LNCaP clone FGC (cell line): ENCODE data around the gene AURKA.
A peak's percentile ranks its signal among the peaks of the same experiment; 100 is the strongest.

ENCODE experiments used
- DNase-seq: peaks from one replicate; pipeline ENCODE4 v3.0.0-alpha.2; 2011; ENCODE audit warnings: low read depth
- H3K4me3 ChIP-seq: 2 replicates; pipeline ENCODE4 v1.5.1; 2011; ENCODE audit warnings: mild to moderate bottlenecking, low read depth, low read length, control low read depth
- TF ChIP-seq, protein P1 (sequence below): IDR thresholded peaks from 2 replicates; pipeline ENCODE4 v1.5.1; 2012; ENCODE audit warnings: mild to moderate bottlenecking; ENCODE audit not compliant: control insufficient read depth, insufficient read depth; ENCODE audit errors: extremely low read depth

The AURKA gene

DNA sequence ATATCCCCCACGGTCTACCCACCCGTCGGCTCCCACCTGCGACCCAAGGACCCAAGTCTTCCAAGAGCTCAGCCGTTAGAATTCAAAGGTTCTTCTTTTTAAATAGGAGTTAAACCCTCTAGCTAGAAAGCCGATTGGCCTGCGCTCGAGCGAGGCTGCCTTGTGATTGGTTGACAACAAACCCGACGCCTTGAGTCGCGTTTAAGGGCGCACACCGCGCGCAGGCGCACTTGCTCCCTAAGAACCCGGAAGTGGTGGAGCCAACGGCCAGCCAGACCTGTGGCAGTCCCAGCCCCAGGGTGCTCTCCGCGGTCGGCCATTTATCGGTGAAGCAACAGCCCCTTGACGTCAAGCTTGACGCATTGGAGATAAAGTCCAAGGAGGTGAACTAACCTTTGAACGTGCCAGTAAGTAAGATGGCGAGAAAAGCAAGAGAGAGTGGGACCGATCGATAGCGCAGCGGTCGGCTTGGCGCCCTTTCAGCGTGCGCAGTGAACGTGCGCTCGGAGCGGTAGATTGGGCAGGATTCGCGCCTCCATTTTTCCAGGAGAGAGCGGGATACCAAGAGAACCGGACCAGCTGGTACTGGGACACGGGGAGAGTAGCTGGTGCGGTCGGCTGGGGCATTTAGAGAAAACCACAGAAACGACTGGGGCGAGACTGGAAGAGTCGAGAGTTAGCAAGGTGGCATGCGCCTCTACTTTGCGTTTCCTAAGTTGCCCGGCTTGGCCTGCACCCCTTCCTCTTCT, at the start of gene AURKA, which contains the start of gene CSTF1:
AURKA (minus strand) TSS at position 84 of the 749 bp plus-strand sequence. CDS start 4,018 bp downstream, outside the sequence.
CSTF1 (plus strand) TSS at position 514 of the 749 bp plus-strand sequence. CDS start 2,908 bp downstream, outside the sequence.
- H3K4me3 ChIP-seq, result peak within 1 kb of the TSS; percentile 90
- TF ChIP-seq, protein P1, sequence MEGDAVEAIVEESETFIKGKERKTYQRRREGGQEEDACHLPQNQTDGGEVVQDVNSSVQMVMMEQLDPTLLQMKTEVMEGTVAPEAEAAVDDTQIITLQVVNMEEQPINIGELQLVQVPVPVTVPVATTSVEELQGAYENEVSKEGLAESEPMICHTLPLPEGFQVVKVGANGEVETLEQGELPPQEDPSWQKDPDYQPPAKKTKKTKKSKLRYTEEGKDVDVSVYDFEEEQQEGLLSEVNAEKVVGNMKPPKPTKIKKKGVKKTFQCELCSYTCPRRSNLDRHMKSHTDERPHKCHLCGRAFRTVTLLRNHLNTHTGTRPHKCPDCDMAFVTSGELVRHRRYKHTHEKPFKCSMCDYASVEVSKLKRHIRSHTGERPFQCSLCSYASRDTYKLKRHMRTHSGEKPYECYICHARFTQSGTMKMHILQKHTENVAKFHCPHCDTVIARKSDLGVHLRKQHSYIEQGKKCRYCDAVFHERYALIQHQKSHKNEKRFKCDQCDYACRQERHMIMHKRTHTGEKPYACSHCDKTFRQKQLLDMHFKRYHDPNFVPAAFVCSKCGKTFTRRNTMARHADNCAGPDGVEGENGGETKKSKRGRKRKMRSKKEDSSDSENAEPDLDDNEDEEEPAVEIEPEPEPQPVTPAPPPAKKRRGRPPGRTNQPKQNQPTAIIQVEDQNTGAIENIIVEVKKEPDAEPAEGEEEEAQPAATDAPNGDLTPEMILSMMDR, result no peak
- DNase-seq, result peak; percentile 99

DNA sequence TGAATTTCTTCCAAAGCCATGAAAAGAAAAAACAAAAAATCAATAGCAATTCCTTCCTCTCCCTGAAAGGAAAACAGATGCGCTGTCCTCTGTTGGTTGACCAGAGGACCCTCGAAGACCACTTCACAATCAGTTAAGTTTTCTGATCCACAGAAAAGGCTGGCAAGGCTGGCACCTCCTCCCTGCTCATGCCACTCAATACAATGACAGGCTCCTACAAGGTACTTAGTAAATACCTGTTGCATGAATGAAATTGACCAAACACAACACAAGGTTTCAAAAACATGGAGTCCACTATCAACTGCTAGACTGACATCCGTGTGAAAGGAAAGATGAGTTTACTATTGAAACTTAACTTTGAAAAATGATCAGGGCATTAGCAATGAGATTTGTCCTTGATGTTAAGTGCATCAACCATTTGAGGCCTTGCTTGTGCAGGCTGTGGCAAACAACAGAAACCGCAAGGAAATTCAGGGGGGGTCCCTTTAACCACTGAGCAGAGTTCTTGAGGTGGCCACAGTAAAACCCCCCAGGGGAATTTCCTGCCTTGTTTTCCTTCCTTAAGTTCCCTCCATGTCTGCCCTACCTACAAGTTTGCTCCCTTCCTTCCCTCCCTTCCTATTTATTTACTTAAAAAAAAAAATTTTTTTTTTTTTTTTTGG, 48.5 kb upstream of the AURKA start:
- no peak for DNase-seq
- TF ChIP-seq, protein P1, result no peak
- H3K4me3 ChIP-seq, result no peak overlapping the region

DNA sequence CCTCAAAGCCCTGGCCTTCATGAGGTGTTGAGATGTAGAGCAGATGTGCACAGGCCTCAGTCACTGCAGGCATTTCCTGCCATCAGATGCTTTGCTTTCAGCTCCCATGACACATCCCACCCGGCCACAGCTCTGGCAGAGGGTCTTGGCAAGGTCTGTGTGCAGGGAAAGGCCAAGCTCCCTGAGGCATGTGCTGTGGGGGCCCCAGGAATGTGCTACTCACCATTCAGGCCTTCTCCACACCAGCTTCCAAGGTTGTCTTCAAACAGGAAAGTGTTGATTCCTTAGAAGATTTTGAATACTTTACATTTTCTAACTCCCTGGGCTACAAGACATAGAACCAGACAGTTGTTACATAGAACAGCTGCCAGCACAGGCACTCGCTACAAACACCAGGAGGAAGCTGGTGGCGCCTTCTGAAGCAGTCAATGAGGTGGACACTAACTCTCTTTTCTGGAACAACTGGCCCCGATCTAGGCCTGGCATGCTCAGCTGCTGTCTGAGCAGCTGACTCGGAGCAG, 47.8 kb upstream of the AURKA start:
- no peak for DNase-seq
- no peak overlapping the region for H3K4me3 ChIP-seq
- TF ChIP-seq, protein P1, result no peak

DNA sequence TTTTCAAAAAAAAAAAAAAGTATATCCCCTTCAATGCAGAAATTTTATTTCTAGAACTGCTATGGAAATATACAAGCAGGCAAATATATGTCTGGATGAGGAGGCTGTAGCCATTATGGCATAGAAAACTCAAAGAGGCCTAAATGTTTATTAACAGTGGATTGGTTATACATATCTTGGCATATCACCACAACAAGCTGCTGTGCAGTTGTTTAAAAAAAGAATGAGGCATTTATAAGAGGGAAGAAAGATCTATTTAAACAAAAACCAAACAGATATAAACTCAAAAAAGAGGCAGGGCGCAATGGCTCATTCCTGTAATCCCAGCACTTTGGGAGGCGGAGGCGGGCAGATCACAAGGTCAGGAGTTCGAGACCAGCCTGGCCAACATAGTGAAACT, 46.3 kb upstream of the AURKA start:
- TF ChIP-seq, protein P1, result no peak
- no peak for DNase-seq

DNA sequence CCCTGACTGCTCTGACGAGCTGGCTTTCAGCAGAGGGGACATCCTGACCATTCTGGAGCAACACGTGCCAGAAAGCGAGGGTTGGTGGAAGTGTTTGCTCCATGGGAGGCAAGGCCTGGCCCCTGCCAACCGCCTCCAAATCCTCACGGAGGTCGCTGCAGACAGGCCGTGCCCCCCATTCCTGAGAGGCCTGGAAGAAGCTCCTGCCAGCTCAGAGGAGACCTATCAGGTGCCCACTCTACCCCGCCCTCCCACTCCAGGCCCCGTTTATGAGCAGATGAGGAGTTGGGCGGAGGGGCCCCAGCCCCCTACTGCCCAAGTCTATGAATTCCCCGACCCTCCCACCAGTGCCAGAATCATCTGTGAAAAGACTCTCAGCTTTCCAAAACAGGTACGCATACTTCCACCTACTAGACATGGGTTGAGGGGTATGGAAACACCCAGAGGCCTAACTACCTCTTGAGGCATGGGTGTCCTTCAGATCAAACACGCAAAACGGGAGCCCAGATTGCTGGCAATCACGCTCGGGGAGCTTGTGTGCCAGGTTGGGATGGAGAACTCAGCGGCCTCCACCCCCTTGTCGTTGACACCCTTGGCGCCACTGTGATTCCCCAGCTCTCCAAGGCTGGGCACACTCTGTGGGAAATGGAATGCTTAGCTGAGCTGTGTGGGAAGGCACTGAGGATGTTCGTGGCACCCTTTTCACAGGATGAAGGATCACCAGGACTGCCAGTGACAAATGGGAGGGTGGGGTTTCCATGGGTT, 45.4 kb upstream of the AURKA start:
- no peak overlapping the region for H3K4me3 ChIP-seq
- TF ChIP-seq, protein P1, result no peak
- DNase-seq, result no peak

More for the DNA sequence above, 46.3 kb upstream of the AURKA start:
- no peak overlapping the region for H3K4me3 ChIP-seq

DNA sequence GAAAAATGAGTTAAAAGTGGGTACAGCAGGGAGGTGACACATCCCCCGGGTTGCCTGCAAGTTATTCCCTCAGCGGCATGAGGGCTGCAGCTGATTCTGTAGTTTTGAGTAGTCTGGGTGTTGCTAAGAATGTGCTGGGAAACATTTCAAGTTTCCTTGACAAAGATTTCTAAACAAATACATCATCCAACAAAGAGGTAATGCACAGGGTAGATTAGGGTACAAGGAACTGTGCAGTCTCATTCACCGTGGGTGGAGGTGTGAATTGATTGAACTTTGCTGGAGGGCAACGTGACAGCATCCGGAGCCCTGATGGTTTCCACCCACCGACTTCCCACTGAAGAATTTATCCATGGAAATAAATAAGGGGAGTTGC, 41.9 kb upstream of the AURKA start:
- no peak overlapping the region for H3K4me3 ChIP-seq
- no peak for DNase-seq
- TF ChIP-seq, protein P1, result no peak
